Lung (tissue), 12 donors: ENCODE results near the gene MPZL1. TPM values are rescaled to one million over a fixed set of nuclear protein-coding genes. Genes with fewer than 3 reads are reported as not detected.

ENCODE experiments used
- ATAC-seq: fragments of 200-7000 bp; cut with Tn5 transposase; one replicate; pipeline ENCODE4 v1.9.1; 2020; ENCODE audit warnings: moderate number of reproducible peaks; ENCODE audit not compliant: insufficient read depth, low FRiP score
- DNase-seq, 3 donors: peaks; one replicate each; pipeline ENCODE4 v3.0.0-alpha.2; 2013 to 2017
- H3K27ac ChIP-seq, 2 donors: one replicate each; pipeline ENCODE4 v1.5.1; 2013; ENCODE audit warnings: mild to moderate bottlenecking in 2 of 2, moderate library complexity in 2 of 2, control low read depth in 1 of 2, inconsistent platforms in 1 of 2, low read depth in 1 of 2, low read length in 1 of 2
- H3K27me3 ChIP-seq, 3 donors: one replicate each; pipeline ENCODE4 v1.5.1; 2013; ENCODE audit warnings: low read length in 2 of 3; ENCODE audit not compliant: control insufficient read depth in 3 of 3, insufficient read depth in 3 of 3
- H3K36me3 ChIP-seq, 4 donors: one replicate each; pipeline ENCODE4 v1.5.1; 2013; ENCODE audit warnings: low read length in 4 of 4, mild to moderate bottlenecking in 1 of 4, moderate library complexity in 1 of 4; ENCODE audit not compliant: control insufficient read depth in 4 of 4, insufficient read depth in 4 of 4
- H3K4me1 ChIP-seq, 5 donors: one replicate each; pipeline ENCODE4 v1.5.1; 2013; ENCODE audit warnings: low read length in 5 of 5, mild to moderate bottlenecking in 2 of 5, moderate library complexity in 1 of 5; ENCODE audit not compliant: control insufficient read depth in 5 of 5, insufficient read depth in 5 of 5
- H3K4me3 ChIP-seq: one replicate; pipeline ENCODE4 v1.5.1; 2013; ENCODE audit warnings: mild to moderate bottlenecking, control low read depth, moderate library complexity
- H3K9ac ChIP-seq, 2 donors: one replicate each; pipeline ENCODE4 v1.5.1; 2013; ENCODE audit warnings: low read length in 2 of 2, control low read depth in 1 of 2; ENCODE audit not compliant: insufficient read depth in 1 of 2
- H3K9me3 ChIP-seq, 4 donors: one replicate each; pipeline ENCODE4 v1.5.1; 2013; ENCODE audit warnings: low read length in 3 of 4, mild to moderate bottlenecking in 1 of 4, moderate library complexity in 1 of 4; ENCODE audit not compliant: control insufficient read depth in 4 of 4, insufficient read depth in 3 of 4
- CTCF ChIP-seq: IDR thresholded peaks from 2 replicates; pipeline ENCODE4 v1.5.1; 2012; ENCODE audit warnings: mild to moderate bottlenecking; ENCODE audit errors: control extremely low read depth, extremely low read depth
- WGBS, 2 donors: extraction: QIAGEN DNeasy Blood & Tissue Kit; methylation state at CpG; one replicate each; pipeline ENCODE4 v1.1.7; 2013; 5-methylcytosine and 5-hydroxymethylcytosine counted together
- polyA plus RNA-seq, 2 donors: library from polyadenylated mRNA; stranded (reverse); fragments of 200-250 nt; gene quantifications; one replicate each; pipeline ENCODE4 v1.2.1, GENCODE V29; 2013
- total RNA-seq, 2 donors: library from RNA; depleted of rRNA in 1 of 2; stranded (reverse); fragments of >200 nt in 1 of 2; gene quantifications; one replicate each; pipeline ENCODE4 v1.2.1, GENCODE V29; 2014 to 2021
- donor health status: control.
- donor health status: control.
- donor health status: Bipolar disorder and iron deficiency.
- donor health status: healthy.
- donor health status: DM: yes; HTN: yes; CAD: no.

MPZL1 gene
- total and polyA plus RNA-seq, 4 donors = 25.3 to 116 (median 77.0) TPM

- no peak for DNase-seq
- H3K9ac ChIP-seq = no peak overlapping the region
- ATAC-seq = no peak
- no peak overlapping the region for H3K27ac ChIP-seq
- H3K36me3 ChIP-seq = peaks cover 9 to 27% (median 19%) of the 10 kb centered on the region in 4 donors
- peaks cover 0 to 3% (median 0%) of the 10 kb centered on the region in 5 donors for H3K4me1 ChIP-seq
- 88 to 94% methylated on average over 2 of the region's 2 CpGs for WGBS, 2 donors
- TF ChIP-seq CTCF = no peak
- H3K9me3 ChIP-seq = no peaks in the 10 kb centered on the region
- H3K27me3 ChIP-seq = no peaks in the 10 kb centered on the region
- no peak overlapping the region for H3K4me3 ChIP-seq
These were observed 51.7 kb downstream of the MPZL1 start for GRCh38 chr1:167773516-167773915.

GRCh38 chr1:167774710-167775109, 52.9 kb downstream of the MPZL1 start:
- ATAC-seq = no peak
- H3K4me3 ChIP-seq = no peak overlapping the region
- no peaks in the 10 kb centered on the region for H3K27me3 ChIP-seq
- TF ChIP-seq CTCF = no peak
- peaks cover 9 to 22% (median 18%) of the 10 kb centered on the region in 4 donors for H3K36me3 ChIP-seq
- H3K27ac ChIP-seq = no peak overlapping the region
- H3K9ac ChIP-seq = no peak overlapping the region
- H3K9me3 ChIP-seq = no peaks in the 10 kb centered on the region
- peaks cover 0 to 1% (median 0%) of the 10 kb centered on the region in 5 donors for H3K4me1 ChIP-seq
- DNase-seq = no peak

GRCh38 chr1:167775178-167775577, 53.4 kb downstream of the MPZL1 start:
- DNase-seq (no peak), ATAC-seq (no peak)
- H3K36me3 ChIP-seq = peaks cover 9 to 27% (median 18%) of the 10 kb centered on the region in 4 donors
- 71 to 73% methylated on average over 2 of the region's 2 CpGs for WGBS, 2 donors
- H3K27ac ChIP-seq = no peak overlapping the region
- H3K27me3 ChIP-seq = no peaks in the 10 kb centered on the region
- H3K4me3 ChIP-seq = no peak overlapping the region
- TF ChIP-seq CTCF = no peak
- peaks cover 0 to 4% (median 0%) of the 10 kb centered on the region in 4 donors for H3K9me3 ChIP-seq
- H3K9ac ChIP-seq = no peak overlapping the region
- peaks cover 0 to 1% (median 0%) of the 10 kb centered on the region in 5 donors for H3K4me1 ChIP-seq

GRCh38 chr1:167776151-167776550, 54.4 kb downstream of the MPZL1 start:
- no peaks in the 10 kb centered on the region for H3K27me3 ChIP-seq
- DNase-seq = no peak
- no peak overlapping the region for H3K27ac ChIP-seq
- peaks cover 0 to 1% (median 0%) of the 10 kb centered on the region in 5 donors for H3K4me1 ChIP-seq
- no peak overlapping the region for H3K9ac ChIP-seq
- 74 to 83% methylated on average over 1 of the region's 1 CpG for WGBS, 2 donors
- H3K36me3 ChIP-seq = peaks cover 9 to 31% (median 21%) of the 10 kb centered on the region in 4 donors
- no peak for ATAC-seq
- TF ChIP-seq CTCF = no peak
- peaks cover 0 to 4% (median 0%) of the 10 kb centered on the region in 4 donors for H3K9me3 ChIP-seq
- H3K4me3 ChIP-seq = no peak overlapping the region
